Fibroblast of skin of left biceps (primary cell): Measurements from ENCODE around the gene SNX1.
"Not testable (repeated sequence)": the region's sequence is repeated elsewhere in the genome, so short reads cannot be mapped to it uniquely, and the experiment has no call there.

Source experiments
- DNase-seq, 2 experiments: peaks; one replicate each; pipeline ENCODE4 v3.0.0-alpha.2; 2013; ENCODE audit warnings: low read depth in 2 of 2

The SNX1 gene

GRCh38 chr15:64117759-64118487 lies 22.1 kb downstream of the SNX1 start:
- DNase-seq, result no peak

- not testable (repeated sequence) for DNase-seq
Observed at GRCh38 chr15:64120322-64120721, 24.5 kb downstream of the SNX1 start.

- no peak for DNase-seq
Observed at GRCh38 chr15:64121614-64122013, 25.8 kb downstream of the SNX1 start.

GRCh38 chr15:64122444-64122843 lies 26.7 kb downstream of the SNX1 start:
- no peak for DNase-seq

- DNase-seq, result no peak
Observed at GRCh38 chr15:64122936-64123351, 27.2 kb downstream of the SNX1 start.

GRCh38 chr15:64125978-64126377 lies 30.2 kb downstream of the SNX1 start:
- DNase-seq, result no peak

- DNase-seq, result no peak
Observed at GRCh38 chr15:64127521-64128270, 31.9 kb downstream of the SNX1 start.

- no peak for DNase-seq
Observed at GRCh38 chr15:64130159-64130558, 34.4 kb downstream of the SNX1 start.

GRCh38 chr15:64131547-64131946 lies 35.8 kb downstream of the SNX1 start:
- no peak for DNase-seq

- no peak for DNase-seq
Observed at GRCh38 chr15:64132217-64132616, 36.4 kb downstream of the SNX1 start.

- no peak for DNase-seq
Observed at GRCh38 chr15:64133623-64134344, 38.0 kb downstream of the SNX1 start.

GRCh38 chr15:64134345-64134829 lies 38.6 kb downstream of the SNX1 start:
- no peak for DNase-seq

- DNase-seq, result no peak
Observed at GRCh38 chr15:64136347-64136746, 40.6 kb downstream of the SNX1 start.

- no peak for DNase-seq
Observed at GRCh38 chr15:64137226-64137833, 41.5 kb downstream of the SNX1 start.

GRCh38 chr15:64138331-64138941 lies 42.7 kb downstream of the SNX1 start:
- no peak for DNase-seq

GRCh38 chr15:64141798-64142512 lies 46.2 kb downstream of the SNX1 start:
- DNase-seq, result no peak

GRCh38 chr15:64143276-64143675 lies 47.5 kb downstream of the SNX1 start:
- no peak for DNase-seq

GRCh38 chr15:64144192-64144564 lies 48.4 kb downstream of the SNX1 start:
- DNase-seq, result no peak

GRCh38 chr15:64144565-64145281 lies 48.9 kb downstream of the SNX1 start:
- DNase-seq, result no peak

GRCh38 chr15:64146041-64146440 lies 50.3 kb downstream of the SNX1 start:
- no peak for DNase-seq
